ENCODE measurements around the gene C1QL1. TPM values are rescaled to one million over a fixed set of nuclear protein-coding genes. Genes with fewer than 3 reads are reported as not detected.

Gene C1QL1
- total RNA-seq, 1 donor from 2014 or later: not detected

- intact Hi-C loops (cut with DNase I): no loop called here
- no peak overlapping the region for H3K4me3 ChIP-seq
- no peak overlapping the region for H3K27ac ChIP-seq
- H3K4me1 ChIP-seq: no peaks in the 10 kb centered on the region
- no peaks in the 10 kb centered on the region for H3K27me3 ChIP-seq
- H3K9me3 ChIP-seq: no peaks in the 10 kb centered on the region
- no peak for DNase-seq (ENCODE audit: low spot score in 2 of 2)
- H3K36me3 ChIP-seq: no peaks in the 10 kb centered on the region
- TF ChIP-seq CTCF (IDR thresholded peaks at IDR 0.05): no peak
Observed at GRCh38 chr17:44978807-44979206, 10.7 kb upstream of the C1QL1 start.

- Histone ChIP-seq H3K4me3 (no peak overlapping the region), H3K4me1 (no peaks in the 10 kb centered on the region), H3K36me3 (no peaks in the 10 kb centered on the region), H3K27me3 (no peaks in the 10 kb centered on the region), H3K9me3 (no peaks in the 10 kb centered on the region), H3K27ac (no peak overlapping the region)
- no peak for DNase-seq (ENCODE audit: low spot score in 2 of 2)
- no peak for TF ChIP-seq CTCF (IDR thresholded peaks at IDR 0.05)
- intact Hi-C loops (cut with DNase I): no loop called here
Observed at GRCh38 chr17:44977814-44978550, 9.9 kb upstream of the C1QL1 start.

- no peaks in the 10 kb centered on the region for H3K36me3 ChIP-seq
- intact Hi-C loops (cut with DNase I): no loop called here
- H3K9me3 ChIP-seq: no peaks in the 10 kb centered on the region
- H3K27me3 ChIP-seq: no peaks in the 10 kb centered on the region
- DNase-seq (ENCODE audit: low spot score in 2 of 2): no peak
- TF ChIP-seq CTCF (IDR thresholded peaks at IDR 0.05): no peak
- no peak overlapping the region for H3K4me3 ChIP-seq
- no peak overlapping the region for H3K27ac ChIP-seq
- no peaks in the 10 kb centered on the region for H3K4me1 ChIP-seq
Observed at GRCh38 chr17:44977065-44977464, 9.0 kb upstream of the C1QL1 start.

- Histone ChIP-seq H3K9me3 (no peaks in the 10 kb centered on the region), H3K4me3 (no peak overlapping the region), H3K36me3 (no peaks in the 10 kb centered on the region), H3K4me1 (no peaks in the 10 kb centered on the region), H3K27me3 (no peaks in the 10 kb centered on the region), H3K27ac (no peak overlapping the region)
- TF ChIP-seq CTCF (IDR thresholded peaks at IDR 0.05): no peak
- intact Hi-C loops (cut with DNase I): no loop called here
- no peak for DNase-seq (ENCODE audit: low spot score in 2 of 2)
Observed at GRCh38 chr17:44976206-44976605, 8.1 kb upstream of the C1QL1 start.

- no peak for TF ChIP-seq CTCF (IDR thresholded peaks at IDR 0.05)
- H3K4me3 ChIP-seq: no peak overlapping the region
- peaks cover 5 to 10% of the 10 kb centered on the region in 2 donors for H3K4me1 ChIP-seq
- DNase-seq (ENCODE audit: low spot score in 2 of 2): no peak
- intact Hi-C loops (cut with DNase I): no loop called here
- H3K27me3 ChIP-seq: no peaks in the 10 kb centered on the region
- no peak overlapping the region for H3K27ac ChIP-seq
- no peaks in the 10 kb centered on the region for H3K36me3 ChIP-seq
- no peaks in the 10 kb centered on the region for H3K9me3 ChIP-seq
Observed at GRCh38 chr17:44972953-44973352, 4.8 kb upstream of the C1QL1 start.
